ENCODE results near the gene AVPI1.
"Not testable (repeated sequence)": the region's sequence is repeated elsewhere in the genome, so short reads cannot be mapped to it uniquely, and the experiment has no call there.

DNA sequence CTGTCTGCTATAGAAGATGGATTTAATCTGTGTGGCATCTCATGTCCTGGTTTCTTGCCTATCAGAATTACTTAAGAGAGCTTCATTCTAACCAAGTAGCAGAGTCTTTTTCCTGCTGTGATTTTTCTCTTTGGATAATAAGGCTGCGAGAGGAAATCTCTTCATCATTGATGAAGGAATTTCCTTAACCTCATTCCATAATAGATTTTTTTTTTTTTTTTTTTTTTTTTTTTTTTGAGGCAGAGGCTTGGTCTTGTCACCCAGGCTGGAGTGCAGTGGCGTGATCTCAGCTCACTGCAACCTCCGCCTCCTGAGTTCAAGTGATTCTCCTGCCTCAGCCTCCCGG lies 37.7 kb downstream of the AVPI1 start:
- TF ChIP-seq, protein P1, sequence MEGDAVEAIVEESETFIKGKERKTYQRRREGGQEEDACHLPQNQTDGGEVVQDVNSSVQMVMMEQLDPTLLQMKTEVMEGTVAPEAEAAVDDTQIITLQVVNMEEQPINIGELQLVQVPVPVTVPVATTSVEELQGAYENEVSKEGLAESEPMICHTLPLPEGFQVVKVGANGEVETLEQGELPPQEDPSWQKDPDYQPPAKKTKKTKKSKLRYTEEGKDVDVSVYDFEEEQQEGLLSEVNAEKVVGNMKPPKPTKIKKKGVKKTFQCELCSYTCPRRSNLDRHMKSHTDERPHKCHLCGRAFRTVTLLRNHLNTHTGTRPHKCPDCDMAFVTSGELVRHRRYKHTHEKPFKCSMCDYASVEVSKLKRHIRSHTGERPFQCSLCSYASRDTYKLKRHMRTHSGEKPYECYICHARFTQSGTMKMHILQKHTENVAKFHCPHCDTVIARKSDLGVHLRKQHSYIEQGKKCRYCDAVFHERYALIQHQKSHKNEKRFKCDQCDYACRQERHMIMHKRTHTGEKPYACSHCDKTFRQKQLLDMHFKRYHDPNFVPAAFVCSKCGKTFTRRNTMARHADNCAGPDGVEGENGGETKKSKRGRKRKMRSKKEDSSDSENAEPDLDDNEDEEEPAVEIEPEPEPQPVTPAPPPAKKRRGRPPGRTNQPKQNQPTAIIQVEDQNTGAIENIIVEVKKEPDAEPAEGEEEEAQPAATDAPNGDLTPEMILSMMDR (IDR thresholded peaks at IDR 0.05), result not testable (repeated sequence)
- not testable (repeated sequence) for TF ChIP-seq POLR2A (IDR thresholded peaks at IDR 0.05); POLR2AphosphoS5 (IDR thresholded peaks at IDR 0.05; ENCODE audit: insufficient read depth in 1 of 2, low read depth in 1 of 2)
